ENCODE data around the gene SMAD7.

Gene SMAD7

GRCh38 chr18:48902856-48903601 lies 47.7 kb downstream of the SMAD7 start:
- H3K4me3 ChIP-seq (ENCODE audit: low read depth, low read length), result no peak overlapping the region
- peak; percentile 96 for DNase-seq (ENCODE audit: low read depth)
- TF ChIP-seq, protein P1, sequence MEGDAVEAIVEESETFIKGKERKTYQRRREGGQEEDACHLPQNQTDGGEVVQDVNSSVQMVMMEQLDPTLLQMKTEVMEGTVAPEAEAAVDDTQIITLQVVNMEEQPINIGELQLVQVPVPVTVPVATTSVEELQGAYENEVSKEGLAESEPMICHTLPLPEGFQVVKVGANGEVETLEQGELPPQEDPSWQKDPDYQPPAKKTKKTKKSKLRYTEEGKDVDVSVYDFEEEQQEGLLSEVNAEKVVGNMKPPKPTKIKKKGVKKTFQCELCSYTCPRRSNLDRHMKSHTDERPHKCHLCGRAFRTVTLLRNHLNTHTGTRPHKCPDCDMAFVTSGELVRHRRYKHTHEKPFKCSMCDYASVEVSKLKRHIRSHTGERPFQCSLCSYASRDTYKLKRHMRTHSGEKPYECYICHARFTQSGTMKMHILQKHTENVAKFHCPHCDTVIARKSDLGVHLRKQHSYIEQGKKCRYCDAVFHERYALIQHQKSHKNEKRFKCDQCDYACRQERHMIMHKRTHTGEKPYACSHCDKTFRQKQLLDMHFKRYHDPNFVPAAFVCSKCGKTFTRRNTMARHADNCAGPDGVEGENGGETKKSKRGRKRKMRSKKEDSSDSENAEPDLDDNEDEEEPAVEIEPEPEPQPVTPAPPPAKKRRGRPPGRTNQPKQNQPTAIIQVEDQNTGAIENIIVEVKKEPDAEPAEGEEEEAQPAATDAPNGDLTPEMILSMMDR (conservative IDR thresholded peaks at IDR 0.05; ENCODE audit: low read depth, low read length), result peak; percentile 11

- TF ChIP-seq, protein P1 (conservative IDR thresholded peaks at IDR 0.05; ENCODE audit: low read depth, low read length), result no peak
- H3K4me3 ChIP-seq (ENCODE audit: low read depth, low read length), result no peak overlapping the region
- DNase-seq (ENCODE audit: low read depth), result peak; percentile 95
Measured at GRCh38 chr18:48902023-48902855, 48.5 kb downstream of the SMAD7 start.

DNA sequence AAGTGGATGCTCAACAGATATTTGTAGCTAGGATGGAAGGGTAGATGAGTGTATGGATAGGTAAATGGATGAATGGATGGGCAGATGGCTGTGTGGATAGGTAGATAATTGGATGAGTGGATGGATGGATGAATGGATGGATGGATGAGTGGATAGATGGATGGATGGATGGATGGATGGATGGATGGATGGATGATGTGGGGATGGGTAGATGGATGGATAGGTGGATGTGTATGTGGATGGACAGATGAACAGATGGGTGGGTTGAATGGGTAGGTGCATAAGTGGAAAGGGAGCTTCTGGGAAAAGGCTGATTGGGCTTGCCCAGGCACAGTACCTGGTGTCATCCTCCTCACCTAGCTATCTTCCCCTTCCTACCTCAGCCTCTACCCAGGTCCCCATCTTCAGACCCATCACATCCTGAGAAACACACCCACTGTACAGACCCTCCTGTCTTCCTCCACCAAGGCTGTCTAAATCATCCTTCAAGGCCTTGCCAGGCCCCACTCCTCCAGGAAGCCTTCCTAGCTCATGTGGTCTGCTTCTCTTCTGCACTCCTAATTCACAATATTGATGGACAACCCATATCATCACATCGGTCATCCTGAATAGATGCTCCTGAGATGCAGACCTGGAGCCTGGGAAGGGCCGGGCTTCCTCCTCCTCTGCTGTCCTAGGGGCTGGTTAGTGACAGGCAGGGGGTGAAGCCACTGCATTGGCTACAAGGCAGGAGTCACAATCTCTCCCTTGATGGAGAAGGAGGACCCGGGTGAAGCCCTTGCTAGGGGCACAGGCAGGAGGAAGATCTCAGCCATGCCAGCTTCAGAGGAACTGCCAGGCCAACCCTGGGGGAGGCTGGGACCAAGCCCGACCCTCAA lies 49.4 kb downstream of the SMAD7 start:
- TF ChIP-seq, protein P1 (conservative IDR thresholded peaks at IDR 0.05; ENCODE audit: low read depth, low read length), result no peak
- H3K4me3 ChIP-seq (ENCODE audit: low read depth, low read length), result no peak overlapping the region
- DNase-seq (ENCODE audit: low read depth), result no peak

DNA sequence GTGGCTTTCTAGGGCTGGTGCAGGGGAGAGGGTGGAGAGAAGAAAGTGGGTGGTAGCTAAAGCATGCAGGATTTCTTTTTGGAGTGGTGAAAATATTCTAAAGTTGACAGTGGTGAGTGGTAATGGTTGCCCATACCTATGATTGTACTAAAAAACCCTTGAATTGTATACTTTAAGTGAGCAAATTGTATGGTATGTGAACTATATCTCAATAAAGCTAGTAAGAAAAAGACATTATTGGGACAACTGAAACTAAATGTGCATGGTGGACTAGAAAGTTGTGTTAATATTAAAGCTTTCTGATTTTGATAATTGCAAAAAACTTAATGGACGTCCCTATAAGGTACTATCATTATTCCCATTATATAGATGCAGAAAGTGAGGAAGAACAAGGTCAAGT lies 50.3 kb downstream of the SMAD7 start:
- DNase-seq (ENCODE audit: low read depth), result no peak
- H3K4me3 ChIP-seq (ENCODE audit: low read depth, low read length), result no peak overlapping the region
- TF ChIP-seq, protein P1 (conservative IDR thresholded peaks at IDR 0.05; ENCODE audit: low read depth, low read length), result no peak

- no peak overlapping the region for H3K4me3 ChIP-seq (ENCODE audit: low read depth, low read length)
- TF ChIP-seq, protein P1 (conservative IDR thresholded peaks at IDR 0.05; ENCODE audit: low read depth, low read length), result no peak
Measured at GRCh38 chr18:48899558-48900174, 51.1 kb downstream of the SMAD7 start.

GRCh38 chr18:48898521-48898920 lies 52.2 kb downstream of the SMAD7 start:
- no peak overlapping the region for H3K4me3 ChIP-seq (ENCODE audit: low read depth, low read length)
- no peak for DNase-seq (ENCODE audit: low read depth)
- TF ChIP-seq, protein P1 (conservative IDR thresholded peaks at IDR 0.05; ENCODE audit: low read depth, low read length), result no peak

More at GRCh38 chr18:48899558-48900174, 51.1 kb downstream of the SMAD7 start:
- DNase-seq (ENCODE audit: low read depth), result no peak
